K562 (cell line): ENCODE data around the gene PDCD7.

ENCODE experiments used
- ATF7 ChIP-seq: fragments of 450-650 bp; IDR thresholded peaks from 2 replicates; pipeline ENCODE4 v1.7.1; 2014; ENCODE audit warnings: mild to moderate bottlenecking, moderate library complexity
- CBFA2T2 ChIP-seq: fragments of 450-650 bp; conservative IDR thresholded peaks from 2 replicates; pipeline ENCODE4 v1.6.1; 2017; ENCODE audit warnings: mild to moderate bottlenecking
- CC2D1A ChIP-seq: fragments of 450-650 bp; IDR thresholded peaks from 2 replicates; pipeline ENCODE4 v1.6.1; 2017; ENCODE audit warnings: mild to moderate bottlenecking
- CEBPB ChIP-seq: fragments of 450-650 bp; IDR thresholded peaks from 2 replicates; pipeline ENCODE4 v1.6.1; 2016; ENCODE audit warnings: missing genetic modification characterization, missing compliant biosample characterization
- KAT7 ChIP-seq: sonication (generic); formaldehyde crosslinking; IDR thresholded peaks from 2 replicates; pipeline ENCODE4 v1.8.0; 2022; ENCODE audit warnings: missing genetic modification reagents, mild to moderate bottlenecking, borderline replicate concordance
- NFYB ChIP-seq: IDR thresholded peaks from 2 replicates; pipeline ENCODE4 v1.6.1; 2011; ENCODE audit warnings: mild to moderate bottlenecking, moderate library complexity; ENCODE audit not compliant: insufficient read length; ENCODE audit errors: extremely low read depth
- PCBP1 ChIP-seq: fragments of 200-400 bp; formaldehyde crosslinking; IDR thresholded peaks from 2 replicates; pipeline ENCODE4 v1.6.1; 2018; ENCODE audit warnings: mild to moderate bottlenecking, low read depth, low read length; ENCODE audit not compliant: poor library complexity, severe bottlenecking
- RCOR1 ChIP-seq, 2 experiments: IDR thresholded peaks; 2 replicates each; pipeline ENCODE4 v1.6.1; 2012; ENCODE audit warnings: low read depth in 2 of 2, low read length in 2 of 2, borderline replicate concordance in 1 of 2, improper control_type of control experiment in 1 of 2
- SMARCC2 ChIP-seq: fragments of 450-650 bp; IDR thresholded peaks from 2 replicates; pipeline ENCODE4 v1.6.1; 2017; ENCODE audit warnings: antibody characterized with exemption, moderate library complexity, mild to moderate bottlenecking, low read depth

DNA sequence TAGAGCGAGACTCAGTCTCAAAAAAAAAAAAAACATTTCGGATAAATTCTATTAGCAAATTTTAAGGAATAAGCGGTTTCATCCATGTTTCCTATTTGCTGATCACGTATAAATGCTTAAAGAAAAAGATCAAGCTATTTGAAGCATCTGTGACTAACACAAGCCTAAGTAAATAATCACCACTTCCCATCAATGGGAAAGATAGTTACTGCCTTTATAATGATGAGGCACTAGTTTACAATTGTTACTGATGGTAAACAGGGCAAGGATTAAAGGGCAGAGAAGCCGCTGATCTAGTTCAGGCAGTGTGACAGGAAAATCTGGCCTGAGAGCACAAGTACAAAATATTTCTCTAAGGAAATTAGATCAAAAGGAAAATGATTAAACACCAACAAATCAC is 37.8 kb upstream of the PDCD7 start:
- TF ChIP-seq SMARCC2 (no peak), NFYB (no peak), CBFA2T2 (no peak), CEBPB (tag) (no peak), KAT7 (CRISPR knock-in tag) (no peak), ATF7 (no peak), RCOR1 (IDR thresholded peaks at IDR 0.05; ENCODE audit: borderline replicate concordance in 1 of 2, low read depth in 2 of 2, low read length in 2 of 2) (no peak), PCBP1 (no peak), CC2D1A (no peak)
